ENCODE data around the gene MYO1C.
"Not testable (repeated sequence)": the region's sequence is repeated elsewhere in the genome, so short reads cannot be mapped to it uniquely, and the experiment has no call there.

Gene MYO1C

DNA sequence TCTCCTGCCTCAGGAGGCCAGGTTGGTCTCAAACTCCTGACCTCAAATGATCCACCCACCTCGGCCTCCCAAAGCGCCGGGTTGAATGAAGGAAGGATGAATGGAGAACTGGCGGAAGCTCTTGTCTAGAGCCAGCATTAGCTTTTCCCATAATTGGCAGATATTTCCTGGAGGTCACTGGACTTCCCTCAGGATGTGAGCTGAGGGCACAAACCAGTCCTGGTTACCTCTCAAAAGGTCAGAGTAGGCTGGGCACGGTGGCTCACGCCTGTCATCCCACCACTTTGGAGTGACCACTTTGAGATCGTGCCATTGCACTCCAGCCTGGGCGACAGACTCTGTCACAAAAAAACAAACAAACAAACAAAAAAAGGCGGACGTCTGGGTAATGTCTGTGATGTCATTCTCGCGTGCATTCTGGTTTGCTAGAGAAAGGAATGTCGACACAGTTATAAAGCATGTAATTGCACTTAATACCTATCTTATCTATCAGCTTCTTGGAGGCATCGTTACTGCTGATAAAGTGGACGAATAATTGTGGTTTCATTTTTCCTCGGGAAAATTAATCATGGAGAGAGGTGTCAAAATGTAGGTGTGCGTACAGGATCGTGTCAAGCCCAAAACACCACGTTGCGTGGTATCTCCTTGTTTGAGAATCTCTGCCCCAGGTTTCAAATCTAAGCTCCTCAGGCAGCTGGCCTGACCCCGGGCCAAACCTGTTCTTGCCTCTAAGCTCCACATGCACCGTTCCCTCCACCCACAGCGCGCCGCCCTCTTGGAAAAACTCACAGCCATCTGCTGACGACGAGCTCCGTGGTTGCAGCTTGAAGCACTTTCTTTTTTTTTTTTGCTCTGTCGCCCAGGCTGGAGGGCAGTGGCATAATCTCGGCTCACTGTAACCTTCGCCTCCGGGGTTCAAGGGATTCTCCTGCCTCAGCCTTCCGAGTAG, 30.0 kb downstream of the MYO1C start:
- no peak for DNase-seq (ENCODE audit: low read depth, low spot score)

DNA sequence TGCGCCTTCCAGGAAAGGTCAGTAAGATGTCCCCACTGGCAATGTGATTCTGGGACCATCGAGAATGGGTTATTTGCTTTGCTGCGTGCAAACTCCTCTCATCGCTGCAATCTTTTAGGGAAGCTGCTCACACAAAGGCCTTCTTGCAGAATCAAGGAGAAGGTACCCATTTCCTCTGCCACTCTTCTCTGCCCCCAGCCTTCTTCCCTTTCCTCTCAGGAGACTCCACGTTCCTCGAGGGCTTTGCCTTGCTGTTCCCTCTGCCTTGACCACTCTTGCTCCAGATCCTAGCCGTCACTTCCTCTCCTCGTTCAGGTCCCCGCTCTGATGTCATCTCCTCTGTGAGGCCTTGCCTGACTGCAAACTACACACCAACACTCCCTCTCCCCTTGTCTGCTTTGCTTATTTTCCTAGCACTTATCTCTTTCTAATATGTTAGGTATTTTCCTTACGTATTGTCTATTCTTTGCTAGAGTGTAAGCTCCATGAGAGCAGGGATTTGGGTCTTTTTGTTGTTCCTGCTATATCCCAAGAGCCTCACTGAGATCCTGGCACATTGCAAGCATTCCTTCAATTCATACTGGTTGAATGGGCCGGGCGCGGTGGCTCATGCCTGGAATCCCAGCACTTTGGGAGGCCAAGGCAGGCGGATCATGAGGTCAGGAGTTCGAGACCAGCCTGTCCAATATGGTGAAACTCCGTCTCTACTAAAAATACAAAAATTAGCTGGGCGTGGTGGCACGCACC, 31.1 kb downstream of the MYO1C start:
- DNase-seq (ENCODE audit: low read depth, low spot score) = no peak

DNA sequence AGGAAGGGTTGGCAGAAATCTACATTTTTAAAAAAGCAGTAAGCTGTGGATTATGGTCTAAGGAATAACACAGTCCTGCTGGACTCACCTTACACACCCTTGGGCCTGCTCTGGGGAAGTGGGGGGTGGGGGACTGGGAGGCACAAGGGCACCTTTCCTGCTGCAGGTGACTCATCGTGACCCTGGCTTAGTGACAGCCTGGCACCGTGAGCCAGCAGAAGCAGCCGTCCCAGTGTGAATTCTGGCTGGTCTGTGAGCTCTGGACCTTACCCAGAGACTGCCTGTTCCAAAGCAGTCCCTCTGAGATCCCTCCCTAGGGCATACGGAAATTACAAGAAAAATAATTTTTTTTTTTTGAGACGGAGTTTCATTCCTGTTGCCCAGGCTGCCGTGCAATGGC, 32.3 kb downstream of the MYO1C start:
- no peak for DNase-seq (ENCODE audit: low read depth, low spot score)

DNA sequence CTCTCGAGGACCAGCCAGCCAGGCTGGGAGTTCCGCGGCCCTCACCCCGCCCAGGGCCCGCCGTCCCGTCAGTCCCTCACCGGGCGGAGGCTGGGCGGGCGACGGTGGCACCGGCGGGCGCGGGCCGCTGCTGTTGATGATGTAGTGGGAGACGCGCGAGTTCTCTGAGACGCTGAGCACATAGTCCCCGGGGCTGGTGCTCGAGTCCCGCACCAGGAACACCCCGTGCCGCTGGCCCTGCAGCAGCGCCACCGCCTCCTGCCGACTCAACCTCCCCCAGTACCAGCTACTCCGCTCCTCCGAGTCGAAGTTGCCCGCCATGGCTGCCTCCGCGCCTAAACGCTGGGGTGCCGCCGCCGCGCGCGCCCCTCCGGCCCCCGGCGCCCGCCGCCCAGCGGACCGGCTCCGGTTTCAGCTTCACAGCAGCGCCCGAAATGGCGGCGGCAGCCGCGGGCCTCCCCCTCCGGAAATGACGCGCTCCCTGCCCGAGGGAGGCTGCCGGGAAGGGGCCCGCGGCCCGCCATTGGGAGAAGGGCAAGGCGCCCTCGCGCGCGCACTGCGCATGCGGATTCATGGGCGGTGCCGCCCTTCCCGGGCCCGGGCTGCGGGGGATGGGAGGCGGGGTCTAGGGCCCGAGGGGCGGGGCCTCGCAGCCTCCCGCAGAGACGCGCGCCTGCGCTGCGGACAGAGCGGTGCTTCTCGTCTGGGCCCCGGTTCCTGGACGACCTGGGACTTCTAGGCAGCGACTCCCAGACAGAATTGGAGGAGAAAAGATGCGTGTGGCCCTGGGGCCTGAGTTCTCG, 36.5 kb downstream of the MYO1C start, which contains the start of gene CRK:
Gene CRK, minus strand, starts transcription at position 436 of the 803 bp plus-strand sequence. Its CDS starts 115 bp downstream, at position 321.
- peak; percentile 96 for DNase-seq (ENCODE audit: low read depth, low spot score)

DNA sequence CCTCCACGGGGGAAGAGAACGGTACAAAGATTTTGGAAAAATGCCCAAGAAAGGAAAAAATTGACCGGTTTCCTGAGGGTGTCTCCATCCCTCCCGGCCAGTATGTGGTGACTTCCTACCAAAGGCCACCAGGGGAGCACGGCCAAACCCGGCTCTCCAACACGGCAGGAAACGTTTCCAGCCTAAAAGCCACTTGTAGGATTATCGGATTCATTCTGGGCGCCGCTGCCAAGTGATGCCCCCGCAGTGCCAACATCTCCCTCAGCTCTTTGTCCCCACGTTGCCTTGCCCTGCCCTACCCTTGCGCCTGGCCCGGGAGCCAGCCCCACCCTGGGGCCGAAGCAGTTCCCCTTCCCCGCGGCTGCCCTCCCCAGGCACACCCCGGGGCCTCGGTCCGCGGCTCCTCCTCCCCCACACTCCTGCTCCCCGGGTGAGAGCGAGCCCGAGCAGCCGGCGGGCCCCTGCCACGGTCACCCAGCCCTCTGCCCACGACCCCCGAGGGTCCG, 37.1 kb downstream of the MYO1C start:
- peak; percentile 73 for DNase-seq (ENCODE audit: low read depth, low spot score)

DNA sequence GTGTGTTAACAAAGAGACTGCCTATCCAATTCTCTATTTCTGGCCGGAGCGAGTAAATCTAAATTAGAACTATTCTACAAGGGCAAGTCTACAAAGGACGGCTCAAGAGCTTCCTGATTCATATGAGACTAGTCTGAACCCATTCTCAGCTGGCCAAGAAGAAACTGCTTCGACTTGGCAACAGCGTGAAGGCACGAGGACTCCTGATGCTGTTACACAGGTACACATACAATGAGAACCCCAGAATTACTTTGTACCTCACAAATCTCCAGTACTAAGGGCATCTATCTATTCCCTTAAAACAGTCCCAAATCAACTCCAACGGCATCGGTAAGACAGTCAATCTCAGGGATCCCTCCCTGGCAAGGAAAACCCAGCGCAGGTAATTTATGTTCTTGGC, 37.9 kb downstream of the MYO1C start:
- no peak for DNase-seq (ENCODE audit: low read depth, low spot score)

DNA sequence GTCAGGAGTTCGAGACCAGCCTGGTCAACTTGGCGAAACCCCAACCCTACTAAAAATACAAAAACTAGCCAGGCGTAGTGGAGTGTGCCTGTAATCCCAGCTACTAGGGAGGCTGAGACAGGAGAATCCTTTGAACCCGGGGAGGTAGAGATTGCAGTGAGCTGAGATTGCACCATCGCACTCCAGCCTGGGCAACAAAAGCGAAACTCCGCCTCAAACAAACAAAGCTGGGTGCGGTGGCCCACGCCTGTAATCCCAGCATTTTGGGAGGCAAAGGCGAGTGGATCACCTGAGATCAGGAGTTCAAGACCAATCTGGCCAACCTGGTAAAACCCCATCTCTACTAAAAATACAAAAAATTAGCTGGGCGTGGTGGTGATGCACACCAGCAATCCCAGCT, 38.8 kb downstream of the MYO1C start:
- DNase-seq (ENCODE audit: low read depth, low spot score) = not testable (repeated sequence)

DNA sequence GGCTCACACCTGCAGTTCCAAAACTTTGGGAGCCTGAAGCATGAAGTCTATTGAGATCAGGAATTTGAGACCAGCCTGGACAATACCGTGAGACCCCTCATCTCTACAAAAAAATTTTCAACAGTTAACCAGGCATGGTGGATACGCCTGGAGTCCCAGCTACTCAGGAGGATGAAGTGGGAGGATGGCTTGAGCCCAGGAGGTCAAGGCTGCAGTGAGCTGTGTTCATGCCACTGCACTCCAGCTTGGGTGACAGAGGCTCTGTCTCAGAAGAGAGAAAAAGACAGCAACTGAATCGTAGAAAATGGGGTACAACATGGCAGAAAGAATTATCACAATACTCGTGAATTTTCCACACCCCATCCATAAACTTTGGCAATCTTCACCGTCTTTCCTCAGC, 39.6 kb downstream of the MYO1C start:
- DNase-seq (ENCODE audit: low read depth, low spot score) = no peak

DNA sequence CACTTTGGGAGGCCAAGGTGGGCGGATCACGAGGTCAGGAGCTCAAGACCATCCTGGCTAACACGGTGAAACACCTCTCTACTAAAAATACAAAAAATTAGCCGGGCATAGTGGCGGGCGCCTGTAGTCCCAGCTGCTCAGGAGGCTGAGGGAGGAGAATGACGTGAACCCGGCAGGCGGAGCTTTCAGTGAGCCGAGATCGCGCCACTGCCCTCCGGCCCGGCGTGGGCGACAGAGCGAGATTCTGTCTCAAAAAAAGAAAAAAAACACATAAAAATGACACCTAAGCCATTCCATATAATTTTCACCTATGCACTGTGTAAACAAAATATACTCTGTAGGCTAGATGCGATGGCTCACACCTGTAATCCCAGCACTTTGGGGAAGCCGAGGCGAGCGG, 42.2 kb downstream of the MYO1C start:
- DNase-seq (ENCODE audit: low read depth, low spot score) = not testable (repeated sequence)

DNA sequence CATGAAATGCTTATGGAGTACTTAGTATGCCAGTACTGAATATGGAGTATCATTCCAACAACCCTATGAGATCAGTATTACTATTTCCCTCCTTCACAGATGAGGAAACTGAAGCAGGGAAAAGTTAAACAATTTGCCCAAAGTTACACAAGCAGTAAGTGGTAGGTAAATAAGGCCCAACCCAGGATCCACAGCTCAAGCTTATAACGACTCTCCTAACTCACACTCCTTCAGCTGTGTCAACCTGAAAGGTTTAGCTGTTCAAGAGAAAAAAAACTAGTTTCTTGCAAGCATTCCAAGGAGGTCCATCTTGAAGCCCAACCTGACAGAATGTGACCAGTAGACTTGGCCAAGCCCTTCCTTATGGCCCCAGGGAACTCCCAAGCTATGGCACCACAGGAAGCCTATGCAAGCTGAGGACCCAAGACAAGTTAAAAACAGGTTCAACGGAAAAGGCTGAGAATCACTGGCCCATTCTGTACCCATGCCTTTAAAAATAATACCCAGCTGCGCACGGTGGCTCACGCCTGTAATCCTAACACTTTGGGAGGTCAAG, 43.0 kb downstream of the MYO1C start:
- DNase-seq (ENCODE audit: low read depth, low spot score) = peak; percentile 83

DNA sequence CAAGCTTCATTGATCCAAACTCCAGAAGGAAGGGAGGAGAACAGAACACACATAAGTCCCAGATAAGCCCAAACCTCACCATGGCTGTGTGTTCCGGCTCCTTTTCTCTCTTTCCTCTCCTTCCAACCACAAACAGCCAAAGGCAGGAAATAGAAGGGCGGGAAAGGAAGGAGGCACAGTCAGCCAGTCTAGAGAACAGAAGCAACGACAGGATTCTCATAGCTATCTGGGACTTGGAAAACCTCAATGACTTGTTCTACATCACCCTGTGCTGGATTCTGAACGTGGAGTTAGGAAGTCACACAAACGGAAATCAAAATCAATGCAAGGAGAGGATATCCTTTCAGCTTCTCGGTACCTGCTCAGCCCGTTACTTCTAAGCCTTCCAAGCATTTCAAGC, 45.4 kb downstream of the MYO1C start:
- no peak for DNase-seq (ENCODE audit: low read depth, low spot score)

DNA sequence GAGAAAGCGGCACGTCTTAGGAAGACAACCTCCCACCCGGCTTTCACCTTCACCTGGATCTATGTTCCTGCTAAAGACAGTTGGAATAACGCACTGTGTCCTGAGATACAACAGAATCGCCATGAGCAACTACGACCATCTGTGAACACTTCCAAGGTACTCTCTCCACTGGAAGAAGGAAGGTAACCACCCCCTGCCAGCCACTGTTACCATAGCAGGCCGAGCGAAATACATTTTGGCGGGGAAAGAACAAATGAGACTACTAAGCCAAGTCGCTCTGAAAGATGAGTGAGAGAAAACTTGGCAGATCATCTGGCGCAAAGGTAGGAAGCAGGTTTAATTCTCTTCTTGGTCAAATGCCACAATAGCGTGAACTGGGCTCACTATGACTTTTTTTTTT, 46.3 kb downstream of the MYO1C start:
- DNase-seq (ENCODE audit: low read depth, low spot score) = no peak

DNA sequence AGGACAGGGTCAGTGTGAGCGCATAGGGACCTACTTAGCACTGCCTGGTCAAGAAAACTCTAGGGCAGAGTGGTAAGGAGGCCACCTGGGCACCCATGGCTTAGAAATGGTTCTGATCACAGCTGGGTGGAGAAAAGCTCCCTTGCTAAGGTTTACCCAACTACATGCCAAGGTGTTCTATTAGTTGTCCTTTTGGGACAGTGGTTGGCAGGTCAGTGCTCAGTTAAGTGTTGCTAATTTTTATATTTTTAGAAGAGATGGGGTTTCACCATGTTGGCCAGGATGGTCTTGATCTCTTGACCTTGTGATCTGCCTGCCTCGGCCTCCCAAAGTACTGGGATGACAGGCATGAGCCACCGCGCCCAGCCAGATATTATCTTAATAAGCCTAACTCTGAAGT, 46.8 kb downstream of the MYO1C start:
- DNase-seq (ENCODE audit: low read depth, low spot score) = not testable (repeated sequence)

DNA sequence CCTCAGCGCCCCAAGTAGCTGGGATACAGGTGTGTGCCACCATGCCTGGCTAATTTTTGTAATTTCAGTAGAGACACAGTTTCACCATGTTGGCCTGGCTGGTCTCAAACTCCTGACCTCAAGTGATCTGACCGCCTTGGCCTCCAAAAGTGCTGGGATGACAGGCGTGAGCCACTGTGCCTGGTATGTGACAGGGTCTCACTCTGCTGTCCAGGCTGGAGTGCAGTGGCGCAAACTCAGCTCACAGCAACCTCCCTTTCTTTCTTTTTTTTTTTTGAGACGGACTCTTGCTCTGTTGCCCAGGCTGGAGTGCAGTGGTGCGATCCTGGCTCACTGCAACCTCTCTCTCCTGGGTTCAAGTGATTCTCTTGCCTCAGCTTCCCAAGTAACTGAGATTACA, 49.8 kb downstream of the MYO1C start:
- not testable (repeated sequence) for DNase-seq (ENCODE audit: low read depth, low spot score)

DNA sequence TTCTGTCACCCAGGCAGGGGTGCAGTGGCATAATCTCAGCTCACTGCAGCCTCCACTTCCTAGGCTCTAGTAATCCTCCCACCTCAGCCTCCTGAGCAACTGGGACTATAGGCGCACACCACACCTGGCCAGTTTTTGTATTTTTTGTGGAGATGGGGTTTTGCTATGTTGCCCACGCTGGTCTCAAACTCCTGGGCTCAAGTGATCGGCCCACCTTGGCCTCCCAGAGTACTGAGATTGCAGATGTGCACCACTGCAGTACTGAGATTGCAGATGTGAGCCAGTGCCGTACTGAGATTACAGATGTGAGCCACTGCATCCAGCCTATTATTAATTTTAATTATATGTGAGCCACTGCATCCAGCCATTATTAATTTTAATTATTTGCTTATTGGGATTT, 50.3 kb downstream of the MYO1C start:
- no peak for DNase-seq (ENCODE audit: low read depth, low spot score)

DNA sequence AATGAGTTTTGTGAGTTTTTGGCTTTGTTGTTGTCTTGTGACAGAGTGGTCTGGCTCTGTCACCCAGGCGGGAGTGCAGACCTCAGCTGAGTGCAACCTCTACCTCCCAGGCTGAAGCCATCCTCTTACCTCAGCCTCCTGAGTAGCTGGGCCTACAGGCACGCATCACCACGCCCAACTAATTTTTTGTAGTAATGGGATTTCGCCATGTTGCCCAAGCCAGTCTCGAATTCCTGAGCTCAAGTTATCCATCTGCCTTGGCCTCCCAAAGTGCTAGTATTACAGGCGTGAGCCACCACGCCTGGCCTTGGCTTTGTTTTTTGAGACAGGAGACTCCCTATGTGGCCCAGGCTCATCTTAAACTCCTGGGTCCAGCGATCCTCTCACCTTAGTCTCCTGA, 51.6 kb downstream of the MYO1C start:
- no peak for DNase-seq (ENCODE audit: low read depth, low spot score)

DNA sequence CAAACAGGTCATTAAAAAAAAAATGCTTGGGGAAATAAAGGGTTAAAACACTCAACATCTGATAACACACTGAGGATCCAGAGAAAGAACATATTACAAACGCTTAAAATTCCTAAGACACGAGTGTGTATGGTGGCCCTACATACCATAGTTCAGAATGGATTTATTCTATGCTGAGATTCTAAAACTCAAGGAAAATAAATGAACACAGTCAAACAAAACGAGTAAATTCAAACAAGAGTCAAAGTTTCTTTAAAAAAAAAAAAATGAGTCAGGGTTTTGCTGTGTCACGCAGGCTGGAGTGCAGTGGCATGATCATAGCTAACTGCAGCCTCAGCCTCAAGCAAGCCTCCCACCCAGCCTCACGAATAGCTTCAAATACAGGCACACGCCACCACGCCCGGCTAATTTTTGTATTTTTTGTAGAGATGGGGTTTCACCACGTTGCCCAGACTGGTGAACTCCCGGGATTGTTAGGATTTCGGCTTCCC, 53.8 kb downstream of the MYO1C start:
- DNase-seq (ENCODE audit: low read depth, low spot score) = no peak

DNA sequence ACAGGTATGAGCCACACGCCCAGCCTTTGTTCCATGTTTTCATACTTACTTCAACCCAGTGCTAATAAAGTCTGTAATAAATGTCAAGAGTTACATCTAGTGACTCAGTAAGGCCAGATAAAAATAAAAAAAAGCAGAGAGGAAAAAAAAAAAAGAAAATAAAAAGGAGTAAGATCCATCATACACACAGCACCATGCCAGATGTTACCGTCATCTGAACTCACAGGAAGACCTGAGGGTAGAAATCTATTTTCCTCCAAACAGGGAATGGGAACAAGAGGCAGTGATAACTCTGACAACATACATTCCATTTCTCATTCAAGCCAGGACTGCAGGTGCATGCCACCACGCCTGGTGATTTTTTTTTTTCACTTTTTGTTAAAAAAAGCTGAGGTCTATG, 57.2 kb downstream of the MYO1C start:
- DNase-seq (ENCODE audit: low read depth, low spot score) = no peak

DNA sequence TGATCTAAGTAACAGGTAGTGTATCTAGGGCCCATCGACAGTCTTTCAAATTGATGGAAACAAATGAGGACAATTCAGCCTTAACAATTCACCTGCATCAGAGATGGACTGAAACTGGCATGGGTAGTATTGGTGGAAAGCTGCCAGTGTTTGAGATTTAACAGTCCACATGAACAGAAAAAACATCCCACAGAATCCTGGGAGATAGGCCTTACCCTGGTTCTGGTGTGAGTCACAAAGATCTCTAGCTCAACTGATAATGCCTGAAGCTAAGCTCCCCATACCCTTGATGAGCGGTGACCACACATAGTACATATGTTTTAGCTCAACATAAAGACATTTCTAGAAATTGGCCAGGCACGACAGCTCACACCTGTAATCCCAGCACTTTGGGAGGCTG, 58.3 kb downstream of the MYO1C start:
- no peak for DNase-seq (ENCODE audit: low read depth, low spot score)

DNA sequence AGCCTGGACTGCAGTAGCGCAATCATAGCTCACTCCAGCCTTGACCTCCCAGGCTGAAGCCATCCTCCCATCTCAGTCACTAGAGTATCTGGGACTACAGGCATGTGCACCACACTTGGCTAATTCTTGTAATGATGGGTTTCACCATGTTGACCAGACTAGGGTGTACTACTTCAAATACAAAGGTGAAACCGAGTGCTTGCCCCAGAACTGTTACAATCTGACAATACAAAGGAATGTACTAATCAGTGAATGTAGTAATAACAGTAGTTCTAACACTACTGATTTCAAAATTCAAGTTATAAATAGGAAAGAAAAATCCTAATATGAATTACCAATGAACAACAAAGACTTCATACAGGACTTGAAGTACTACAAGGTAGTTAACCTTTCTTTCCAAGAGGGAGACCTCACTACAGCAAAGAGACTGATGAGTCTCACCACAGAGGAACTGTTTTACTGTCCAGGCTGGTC, 60.8 kb downstream of the MYO1C start:
- DNase-seq (ENCODE audit: low read depth, low spot score) = no peak

Measured in ELF-1 (cell line).